K562 treated with DMSO at 1 percent for 12 hours (cell line): ENCODE measurements around the gene TAC1. TPM values are rescaled to one million over a fixed set of nuclear protein-coding genes. Genes with fewer than 3 reads are reported as not detected.

ENCODE experiments used
- total RNA-seq: library from RNA; unstranded; fragments of 300-600 nt; gene quantifications from 2 replicates; pipeline ENCODE4 v1.2.3, GENCODE V29; 2022; ENCODE audit not compliant: insufficient read depth

TAC1 gene
- total RNA-seq, result not detected in 2 replicates

GRCh38 chr7:97731736-97732564, at the start of gene TAC1:
Gene TAC1, plus strand, starts transcription at chr7:97732086. Its CDS starts 527 bp downstream, at chr7:97732613.

Other genes starting within 250 kb of the TAC1 start
- gene ASNS, start 140.3 kb downstream of the TAC1 start, total RNA-seq, result 659 and 896 TPM in 2 replicates